WTC11 (cell line): ENCODE measurements around the gene SPINK1. TPM values are rescaled to one million over a fixed set of nuclear protein-coding genes. Genes with fewer than 3 reads are reported as not detected.

Experiments
- ATAC-seq: fragments of 200-7000 bp; cut with Tn5 transposase; 2 replicates; pipeline ENCODE4 v1.10.0; 2021; ENCODE audit warnings: mild to moderate bottlenecking, moderate library complexity
- CTCF ChIA-PET: fragments of 300-600 bp; sonication (Branson Sonifier 250); formaldehyde crosslinking; loops from one replicate; lab custom pipeline; 2021; ENCODE audit warnings: antibody characterized with exemption; lab: Charles Lee
- POLR2A ChIA-PET: fragments of 350-600 bp; sonication (Branson Sonifier 250); formaldehyde crosslinking; loops from one replicate; lab custom pipeline; 2021; ENCODE audit warnings: antibody characterized with exemption; lab: Charles Lee
- DNase-seq: peaks from one replicate; pipeline ENCODE4 v3.0.0; 2021; ENCODE audit warnings: low spot score
- H3K27ac Mint-ChIP-seq: 2 replicates; pipeline ENCODE4 v1.8.0; 2021; ENCODE audit warnings: mixed read lengths
- H3K27me3 Mint-ChIP-seq: 2 replicates; pipeline ENCODE4 v1.8.0; 2021; ENCODE audit warnings: low read depth, mild to moderate bottlenecking, moderate library complexity, mixed read lengths
- H3K36me3 Mint-ChIP-seq: 2 replicates; pipeline ENCODE4 v1.8.0; 2021; ENCODE audit warnings: mixed read lengths
- H3K4me1 Mint-ChIP-seq: 2 replicates; pipeline ENCODE4 v1.8.0; 2022; ENCODE audit warnings: mixed read lengths
- H3K4me3 Mint-ChIP-seq: 2 replicates; pipeline ENCODE4 v1.8.0; 2021; ENCODE audit warnings: mild to moderate bottlenecking, moderate library complexity, mixed read lengths
- H3K9me3 Mint-ChIP-seq: 2 replicates; pipeline ENCODE4 v1.8.0; 2021; ENCODE audit warnings: mixed read lengths
- CBFB ChIP-seq: sonication (generic); formaldehyde crosslinking; IDR thresholded peaks from 2 replicates; pipeline ENCODE4 v1.8.1; 2022; ENCODE audit warnings: mild to moderate bottlenecking, low read depth, missing genetic modification reagents
- EMX1 ChIP-seq: fragments of 250-450 bp; sonication (Bioruptor Pico); IDR thresholded peaks from 2 replicates; pipeline ENCODE4 v1.8.0; 2021; ENCODE audit warnings: mild to moderate bottlenecking
- GTF2I ChIP-seq: fragments of 250-450 bp; sonication (Bioruptor Pico); conservative IDR thresholded peaks from 2 replicates; pipeline ENCODE4 v1.4.0; 2021; ENCODE audit warnings: mild to moderate bottlenecking
- JUN ChIP-seq: sonication (generic); formaldehyde crosslinking; IDR thresholded peaks from 2 replicates; pipeline ENCODE4 v1.8.0; 2023; ENCODE audit warnings: mild to moderate bottlenecking, missing genetic modification reagents
- KAT7 ChIP-seq: sonication (generic); formaldehyde crosslinking; IDR thresholded peaks from 2 replicates; pipeline ENCODE4 v1.8.1; 2023; ENCODE audit warnings: missing genetic modification reagents, mild to moderate bottlenecking, borderline replicate concordance
- TCF7 ChIP-seq: sonication (generic); formaldehyde crosslinking; IDR thresholded peaks from 2 replicates; pipeline ENCODE4 v1.8.0; 2022; ENCODE audit warnings: mild to moderate bottlenecking, low read depth, missing genetic modification reagents, moderate library complexity
- TEAD4 ChIP-seq: sonication (generic); formaldehyde crosslinking; IDR thresholded peaks from 2 replicates; pipeline ENCODE4 v1.8.0; 2022; ENCODE audit warnings: mild to moderate bottlenecking, missing genetic modification reagents
- ZNF671 ChIP-seq: fragments of 250-450 bp; sonication (Bioruptor Pico); IDR thresholded peaks from 2 replicates; pipeline ENCODE4 v1.8.0; 2021; ENCODE audit warnings: mild to moderate bottlenecking
- total RNA-seq: library from RNA; stranded (reverse); gene quantifications from 3 replicates; pipeline ENCODE4 v1.2.3, GENCODE V29; 2021
- TF ChIP-seq, protein P1 (sequence below): sonication (generic); formaldehyde crosslinking; IDR thresholded peaks from 2 replicates; pipeline ENCODE4 v1.8.1; 2022; ENCODE audit warnings: mild to moderate bottlenecking, missing genetic modification reagents, moderate library complexity, borderline replicate concordance
- TF ChIP-seq, protein P2 (sequence below): sonication (generic); formaldehyde crosslinking; IDR thresholded peaks from 2 replicates; pipeline ENCODE4 v1.8.0; 2023; ENCODE audit warnings: mild to moderate bottlenecking, missing genetic modification reagents
- TF ChIP-seq, protein P3 (sequence below): fragments of 250-450 bp; sonication (Bioruptor Pico); IDR thresholded peaks from 2 replicates; pipeline ENCODE4 v1.9.0; 2021; ENCODE audit warnings: mild to moderate bottlenecking, borderline replicate concordance
- TF ChIP-seq, protein P4 (sequence below): sonication (generic); formaldehyde crosslinking; IDR thresholded peaks from 2 replicates; pipeline ENCODE4 v1.8.0; 2022; ENCODE audit warnings: mild to moderate bottlenecking, missing genetic modification reagents
- TF ChIP-seq, protein P5 (sequence below): sonication (generic); formaldehyde crosslinking; IDR thresholded peaks from 2 replicates; pipeline ENCODE4 v1.8.1; 2022; ENCODE audit warnings: missing genetic modification reagents, borderline replicate concordance
- TF ChIP-seq, protein P6 (sequence below): sonication (generic); formaldehyde crosslinking; IDR thresholded peaks from 2 replicates; pipeline ENCODE4 v1.8.1; 2023; ENCODE audit warnings: mild to moderate bottlenecking, missing genetic modification reagents
- TF ChIP-seq, protein P7 (sequence below): fragments of 250-450 bp; sonication (Bioruptor Pico); IDR thresholded peaks from 2 replicates; pipeline ENCODE4 v1.9.0; 2021; ENCODE audit warnings: mild to moderate bottlenecking
- TF ChIP-seq, protein P8 (sequence below): fragments of 250-450 bp; sonication (Bioruptor Pico); IDR thresholded peaks from 2 replicates; pipeline ENCODE4 v1.9.0; 2021; ENCODE audit warnings: mild to moderate bottlenecking

SPINK1 gene
- total RNA-seq, 1 experiment from 2014 or later, result 5.4 TPM

DNA sequence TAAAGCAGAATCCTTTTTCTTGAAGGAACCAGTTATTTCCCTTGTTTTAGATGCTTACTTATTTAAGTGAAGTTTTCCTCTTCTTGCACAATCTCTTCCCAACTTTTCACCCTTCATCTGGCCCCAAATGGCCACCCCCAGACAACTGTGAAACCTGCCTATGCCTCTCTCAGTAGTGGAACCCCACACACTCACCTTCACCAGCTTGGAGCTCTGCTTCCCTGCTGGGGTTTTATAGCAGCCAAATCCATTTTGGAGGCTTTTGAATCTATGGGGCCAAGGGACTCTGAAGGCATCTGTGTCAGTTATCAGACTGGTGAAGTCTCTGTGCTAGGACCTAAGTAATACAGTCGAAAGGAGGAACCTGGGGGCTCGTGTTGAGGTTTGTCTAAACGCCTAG, 22.9 kb upstream of the SPINK1 start:
- peak overlapping the region; percentile 36 for H3K27ac Mint-ChIP-seq
- peaks cover 51% of the 10 kb centered on the region for H3K4me1 Mint-ChIP-seq
- ChIA-PET CTCF (interaction anchor here (0.8 to 1.4 kb wide), 4 partner anchors 10 to 227 kb away, joined by 3 to 4 read pairs (median 3); no protein-coding TSS in a partner anchor), POLR2A (interaction anchor here (0.9 to 1.5 kb wide), 2 partner anchors 15 to 20 kb away, joined by 3 read pairs; no protein-coding TSS in a partner anchor)
- H3K4me3 Mint-ChIP-seq, result no peak overlapping the region
- peaks cover 5% of the 10 kb centered on the region for H3K27me3 Mint-ChIP-seq
- peak; percentile 33; the same call in 1 of the 2 replicates for TF ChIP-seq EMX1 (CRISPR knock-in tag)
- TF ChIP-seq TEAD4 (CRISPR knock-in tag), result no peak
- TF ChIP-seq, protein P1, sequence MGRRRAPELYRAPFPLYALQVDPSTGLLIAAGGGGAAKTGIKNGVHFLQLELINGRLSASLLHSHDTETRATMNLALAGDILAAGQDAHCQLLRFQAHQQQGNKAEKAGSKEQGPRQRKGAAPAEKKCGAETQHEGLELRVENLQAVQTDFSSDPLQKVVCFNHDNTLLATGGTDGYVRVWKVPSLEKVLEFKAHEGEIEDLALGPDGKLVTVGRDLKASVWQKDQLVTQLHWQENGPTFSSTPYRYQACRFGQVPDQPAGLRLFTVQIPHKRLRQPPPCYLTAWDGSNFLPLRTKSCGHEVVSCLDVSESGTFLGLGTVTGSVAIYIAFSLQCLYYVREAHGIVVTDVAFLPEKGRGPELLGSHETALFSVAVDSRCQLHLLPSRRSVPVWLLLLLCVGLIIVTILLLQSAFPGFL (CRISPR knock-in tag), result no peak
- TF ChIP-seq CBFB (CRISPR knock-in tag), result no peak
- TF ChIP-seq, protein P2, sequence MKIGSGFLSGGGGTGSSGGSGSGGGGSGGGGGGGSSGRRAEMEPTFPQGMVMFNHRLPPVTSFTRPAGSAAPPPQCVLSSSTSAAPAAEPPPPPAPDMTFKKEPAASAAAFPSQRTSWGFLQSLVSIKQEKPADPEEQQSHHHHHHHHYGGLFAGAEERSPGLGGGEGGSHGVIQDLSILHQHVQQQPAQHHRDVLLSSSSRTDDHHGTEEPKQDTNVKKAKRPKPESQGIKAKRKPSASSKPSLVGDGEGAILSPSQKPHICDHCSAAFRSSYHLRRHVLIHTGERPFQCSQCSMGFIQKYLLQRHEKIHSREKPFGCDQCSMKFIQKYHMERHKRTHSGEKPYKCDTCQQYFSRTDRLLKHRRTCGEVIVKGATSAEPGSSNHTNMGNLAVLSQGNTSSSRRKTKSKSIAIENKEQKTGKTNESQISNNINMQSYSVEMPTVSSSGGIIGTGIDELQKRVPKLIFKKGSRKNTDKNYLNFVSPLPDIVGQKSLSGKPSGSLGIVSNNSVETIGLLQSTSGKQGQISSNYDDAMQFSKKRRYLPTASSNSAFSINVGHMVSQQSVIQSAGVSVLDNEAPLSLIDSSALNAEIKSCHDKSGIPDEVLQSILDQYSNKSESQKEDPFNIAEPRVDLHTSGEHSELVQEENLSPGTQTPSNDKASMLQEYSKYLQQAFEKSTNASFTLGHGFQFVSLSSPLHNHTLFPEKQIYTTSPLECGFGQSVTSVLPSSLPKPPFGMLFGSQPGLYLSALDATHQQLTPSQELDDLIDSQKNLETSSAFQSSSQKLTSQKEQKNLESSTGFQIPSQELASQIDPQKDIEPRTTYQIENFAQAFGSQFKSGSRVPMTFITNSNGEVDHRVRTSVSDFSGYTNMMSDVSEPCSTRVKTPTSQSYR (CRISPR knock-in tag), result no peak
- TF ChIP-seq, protein P3, sequence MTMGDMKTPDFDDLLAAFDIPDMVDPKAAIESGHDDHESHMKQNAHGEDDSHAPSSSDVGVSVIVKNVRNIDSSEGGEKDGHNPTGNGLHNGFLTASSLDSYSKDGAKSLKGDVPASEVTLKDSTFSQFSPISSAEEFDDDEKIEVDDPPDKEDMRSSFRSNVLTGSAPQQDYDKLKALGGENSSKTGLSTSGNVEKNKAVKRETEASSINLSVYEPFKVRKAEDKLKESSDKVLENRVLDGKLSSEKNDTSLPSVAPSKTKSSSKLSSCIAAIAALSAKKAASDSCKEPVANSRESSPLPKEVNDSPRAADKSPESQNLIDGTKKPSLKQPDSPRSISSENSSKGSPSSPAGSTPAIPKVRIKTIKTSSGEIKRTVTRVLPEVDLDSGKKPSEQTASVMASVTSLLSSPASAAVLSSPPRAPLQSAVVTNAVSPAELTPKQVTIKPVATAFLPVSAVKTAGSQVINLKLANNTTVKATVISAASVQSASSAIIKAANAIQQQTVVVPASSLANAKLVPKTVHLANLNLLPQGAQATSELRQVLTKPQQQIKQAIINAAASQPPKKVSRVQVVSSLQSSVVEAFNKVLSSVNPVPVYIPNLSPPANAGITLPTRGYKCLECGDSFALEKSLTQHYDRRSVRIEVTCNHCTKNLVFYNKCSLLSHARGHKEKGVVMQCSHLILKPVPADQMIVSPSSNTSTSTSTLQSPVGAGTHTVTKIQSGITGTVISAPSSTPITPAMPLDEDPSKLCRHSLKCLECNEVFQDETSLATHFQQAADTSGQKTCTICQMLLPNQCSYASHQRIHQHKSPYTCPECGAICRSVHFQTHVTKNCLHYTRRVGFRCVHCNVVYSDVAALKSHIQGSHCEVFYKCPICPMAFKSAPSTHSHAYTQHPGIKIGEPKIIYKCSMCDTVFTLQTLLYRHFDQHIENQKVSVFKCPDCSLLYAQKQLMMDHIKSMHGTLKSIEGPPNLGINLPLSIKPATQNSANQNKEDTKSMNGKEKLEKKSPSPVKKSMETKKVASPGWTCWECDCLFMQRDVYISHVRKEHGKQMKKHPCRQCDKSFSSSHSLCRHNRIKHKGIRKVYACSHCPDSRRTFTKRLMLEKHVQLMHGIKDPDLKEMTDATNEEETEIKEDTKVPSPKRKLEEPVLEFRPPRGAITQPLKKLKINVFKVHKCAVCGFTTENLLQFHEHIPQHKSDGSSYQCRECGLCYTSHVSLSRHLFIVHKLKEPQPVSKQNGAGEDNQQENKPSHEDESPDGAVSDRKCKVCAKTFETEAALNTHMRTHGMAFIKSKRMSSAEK (CRISPR knock-in tag), result no peak
- no peak for TF ChIP-seq JUN (CRISPR knock-in tag)
- no peak for TF ChIP-seq GTF2I (CRISPR knock-in tag)
- TF ChIP-seq, protein P4, sequence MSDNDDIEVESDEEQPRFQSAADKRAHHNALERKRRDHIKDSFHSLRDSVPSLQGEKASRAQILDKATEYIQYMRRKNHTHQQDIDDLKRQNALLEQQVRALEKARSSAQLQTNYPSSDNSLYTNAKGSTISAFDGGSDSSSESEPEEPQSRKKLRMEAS (CRISPR knock-in tag), result no peak
- peak; percentile 68; the same call in 1 of the 2 replicates for TF ChIP-seq ZNF671 (CRISPR knock-in tag)
- TF ChIP-seq, protein P5, sequence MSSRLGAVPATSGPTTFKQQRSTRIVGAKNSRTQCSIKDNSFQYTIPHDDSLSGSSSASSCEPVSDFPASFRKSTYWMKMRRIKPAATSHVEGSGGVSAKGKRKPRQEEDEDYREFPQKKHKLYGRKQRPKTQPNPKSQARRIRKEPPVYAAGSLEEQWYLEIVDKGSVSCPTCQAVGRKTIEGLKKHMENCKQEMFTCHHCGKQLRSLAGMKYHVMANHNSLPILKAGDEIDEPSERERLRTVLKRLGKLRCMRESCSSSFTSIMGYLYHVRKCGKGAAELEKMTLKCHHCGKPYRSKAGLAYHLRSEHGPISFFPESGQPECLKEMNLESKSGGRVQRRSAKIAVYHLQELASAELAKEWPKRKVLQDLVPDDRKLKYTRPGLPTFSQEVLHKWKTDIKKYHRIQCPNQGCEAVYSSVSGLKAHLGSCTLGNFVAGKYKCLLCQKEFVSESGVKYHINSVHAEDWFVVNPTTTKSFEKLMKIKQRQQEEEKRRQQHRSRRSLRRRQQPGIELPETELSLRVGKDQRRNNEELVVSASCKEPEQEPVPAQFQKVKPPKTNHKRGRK (CRISPR knock-in tag), result no peak
- TF ChIP-seq, protein P6, sequence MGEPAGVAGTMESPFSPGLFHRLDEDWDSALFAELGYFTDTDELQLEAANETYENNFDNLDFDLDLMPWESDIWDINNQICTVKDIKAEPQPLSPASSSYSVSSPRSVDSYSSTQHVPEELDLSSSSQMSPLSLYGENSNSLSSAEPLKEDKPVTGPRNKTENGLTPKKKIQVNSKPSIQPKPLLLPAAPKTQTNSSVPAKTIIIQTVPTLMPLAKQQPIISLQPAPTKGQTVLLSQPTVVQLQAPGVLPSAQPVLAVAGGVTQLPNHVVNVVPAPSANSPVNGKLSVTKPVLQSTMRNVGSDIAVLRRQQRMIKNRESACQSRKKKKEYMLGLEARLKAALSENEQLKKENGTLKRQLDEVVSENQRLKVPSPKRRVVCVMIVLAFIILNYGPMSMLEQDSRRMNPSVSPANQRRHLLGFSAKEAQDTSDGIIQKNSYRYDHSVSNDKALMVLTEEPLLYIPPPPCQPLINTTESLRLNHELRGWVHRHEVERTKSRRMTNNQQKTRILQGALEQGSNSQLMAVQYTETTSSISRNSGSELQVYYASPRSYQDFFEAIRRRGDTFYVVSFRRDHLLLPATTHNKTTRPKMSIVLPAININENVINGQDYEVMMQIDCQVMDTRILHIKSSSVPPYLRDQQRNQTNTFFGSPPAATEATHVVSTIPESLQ (CRISPR knock-in tag), result no peak
- TF ChIP-seq, protein P7, sequence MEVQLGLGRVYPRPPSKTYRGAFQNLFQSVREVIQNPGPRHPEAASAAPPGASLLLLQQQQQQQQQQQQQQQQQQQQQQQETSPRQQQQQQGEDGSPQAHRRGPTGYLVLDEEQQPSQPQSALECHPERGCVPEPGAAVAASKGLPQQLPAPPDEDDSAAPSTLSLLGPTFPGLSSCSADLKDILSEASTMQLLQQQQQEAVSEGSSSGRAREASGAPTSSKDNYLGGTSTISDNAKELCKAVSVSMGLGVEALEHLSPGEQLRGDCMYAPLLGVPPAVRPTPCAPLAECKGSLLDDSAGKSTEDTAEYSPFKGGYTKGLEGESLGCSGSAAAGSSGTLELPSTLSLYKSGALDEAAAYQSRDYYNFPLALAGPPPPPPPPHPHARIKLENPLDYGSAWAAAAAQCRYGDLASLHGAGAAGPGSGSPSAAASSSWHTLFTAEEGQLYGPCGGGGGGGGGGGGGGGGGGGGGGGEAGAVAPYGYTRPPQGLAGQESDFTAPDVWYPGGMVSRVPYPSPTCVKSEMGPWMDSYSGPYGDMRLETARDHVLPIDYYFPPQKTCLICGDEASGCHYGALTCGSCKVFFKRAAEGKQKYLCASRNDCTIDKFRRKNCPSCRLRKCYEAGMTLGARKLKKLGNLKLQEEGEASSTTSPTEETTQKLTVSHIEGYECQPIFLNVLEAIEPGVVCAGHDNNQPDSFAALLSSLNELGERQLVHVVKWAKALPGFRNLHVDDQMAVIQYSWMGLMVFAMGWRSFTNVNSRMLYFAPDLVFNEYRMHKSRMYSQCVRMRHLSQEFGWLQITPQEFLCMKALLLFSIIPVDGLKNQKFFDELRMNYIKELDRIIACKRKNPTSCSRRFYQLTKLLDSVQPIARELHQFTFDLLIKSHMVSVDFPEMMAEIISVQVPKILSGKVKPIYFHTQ (CRISPR knock-in tag), result peak; percentile 75; the same call in 1 of the 2 replicates
- TF ChIP-seq, protein P8, sequence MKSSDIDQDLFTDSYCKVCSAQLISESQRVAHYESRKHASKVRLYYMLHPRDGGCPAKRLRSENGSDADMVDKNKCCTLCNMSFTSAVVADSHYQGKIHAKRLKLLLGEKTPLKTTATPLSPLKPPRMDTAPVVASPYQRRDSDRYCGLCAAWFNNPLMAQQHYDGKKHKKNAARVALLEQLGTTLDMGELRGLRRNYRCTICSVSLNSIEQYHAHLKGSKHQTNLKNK (CRISPR knock-in tag), result peak; percentile 56; the same call in 1 of the 2 replicates
- TF ChIP-seq KAT7 (CRISPR knock-in tag), result no peak
- TF ChIP-seq TCF7 (CRISPR knock-in tag), result no peak
- peaks cover 4% of the 10 kb centered on the region; the same call in 1 of the 2 replicates for H3K9me3 Mint-ChIP-seq
- no peaks in the 10 kb centered on the region for H3K36me3 Mint-ChIP-seq
- ATAC-seq (peak; percentile 6), DNase-seq (no peak)
